ENCODE data around the gene DNAJC11. TPM values are rescaled to one million over a fixed set of nuclear protein-coding genes. Genes with fewer than 3 reads are reported as not detected.

Gene DNAJC11
- total RNA-seq, 1 donor from 2014 or later: 17.9 TPM

GRCh38 chr1:6691507-6691906, 10.1 kb downstream of the DNAJC11 start:
- Histone ChIP-seq H3K36me3 (ENCODE audit: control insufficient read depth, insufficient read depth, low read length) (peaks cover 2% of the 10 kb centered on the region), H3K27me3 (ENCODE audit: control insufficient read depth, insufficient read depth, low read length) (no peaks in the 10 kb centered on the region), H3K4me3 (ENCODE audit: low read depth, low read length) (no peak overlapping the region)
- DNase-seq (ENCODE audit: low read depth) (no peak), FAIRE-seq (no peak)
- no peak for TF ChIP-seq CTCF (IDR thresholded peaks at IDR 0.05; ENCODE audit: insufficient read depth, low read length, severe bottlenecking)

GRCh38 chr1:6690186-6690585, 11.4 kb downstream of the DNAJC11 start:
- Histone ChIP-seq H3K4me3 (ENCODE audit: low read depth, low read length) (no peak overlapping the region), H3K36me3 (ENCODE audit: control insufficient read depth, insufficient read depth, low read length) (peaks cover 2% of the 10 kb centered on the region), H3K27me3 (ENCODE audit: control insufficient read depth, insufficient read depth, low read length) (no peaks in the 10 kb centered on the region)
- TF ChIP-seq CTCF (IDR thresholded peaks at IDR 0.05; ENCODE audit: insufficient read depth, low read length, severe bottlenecking): no peak
- FAIRE-seq (no peak), DNase-seq (ENCODE audit: low read depth) (no peak)

- TF ChIP-seq CTCF (IDR thresholded peaks at IDR 0.05; ENCODE audit: insufficient read depth, low read length, severe bottlenecking): no peak
- FAIRE-seq: no peak
- Histone ChIP-seq H3K4me3 (ENCODE audit: low read depth, low read length) (no peak overlapping the region), H3K27me3 (ENCODE audit: control insufficient read depth, insufficient read depth, low read length) (no peaks in the 10 kb centered on the region), H3K36me3 (ENCODE audit: control insufficient read depth, insufficient read depth, low read length) (no peaks in the 10 kb centered on the region)
- no peak for DNase-seq (ENCODE audit: low read depth)
Measured at GRCh38 chr1:6688757-6689156, 12.9 kb downstream of the DNAJC11 start.

GRCh38 chr1:6688001-6688400, 13.6 kb downstream of the DNAJC11 start:
- FAIRE-seq: no peak

GRCh38 chr1:6686294-6686693, 15.3 kb downstream of the DNAJC11 start:
- Histone ChIP-seq H3K36me3 (ENCODE audit: control insufficient read depth, insufficient read depth, low read length) (peaks cover 1% of the 10 kb centered on the region), H3K27me3 (ENCODE audit: control insufficient read depth, insufficient read depth, low read length) (no peaks in the 10 kb centered on the region), H3K4me3 (ENCODE audit: low read depth, low read length) (no peak overlapping the region)
- DNase-seq (ENCODE audit: low read depth): no peak
- FAIRE-seq: no peak
- no peak for TF ChIP-seq CTCF (IDR thresholded peaks at IDR 0.05; ENCODE audit: insufficient read depth, low read length, severe bottlenecking)

More at GRCh38 chr1:6688001-6688400, 13.6 kb downstream of the DNAJC11 start:
- Histone ChIP-seq H3K27me3 (ENCODE audit: control insufficient read depth, insufficient read depth, low read length) (no peaks in the 10 kb centered on the region), H3K36me3 (ENCODE audit: control insufficient read depth, insufficient read depth, low read length) (peaks cover 1% of the 10 kb centered on the region), H3K4me3 (ENCODE audit: low read depth, low read length) (no peak overlapping the region)
- TF ChIP-seq CTCF (IDR thresholded peaks at IDR 0.05; ENCODE audit: insufficient read depth, low read length, severe bottlenecking): no peak
- DNase-seq (ENCODE audit: low read depth): peak; percentile 12

GRCh38 chr1:6685381-6685780, 16.2 kb downstream of the DNAJC11 start:
- H3K4me3 ChIP-seq (ENCODE audit: low read depth, low read length): no peak overlapping the region
- peaks cover 1% of the 10 kb centered on the region for H3K36me3 ChIP-seq (ENCODE audit: control insufficient read depth, insufficient read depth, low read length)
- DNase-seq (ENCODE audit: low read depth): no peak
- FAIRE-seq: no peak
- no peaks in the 10 kb centered on the region for H3K27me3 ChIP-seq (ENCODE audit: control insufficient read depth, insufficient read depth, low read length)
- TF ChIP-seq CTCF (IDR thresholded peaks at IDR 0.05; ENCODE audit: insufficient read depth, low read length, severe bottlenecking): no peak

Data from bronchial epithelial cell (primary cell).